ENCODE measurements around the gene KIF19. TPM values are rescaled to one million over a fixed set of nuclear protein-coding genes. Genes with fewer than 3 reads are reported as not detected.

The KIF19 gene
- total and polyA plus RNA-seq, 2 of the 4 experiments (the other 2 are of a cell fraction): not detected

GRCh38 chr17:74392848-74393247 is 66.8 kb downstream of the KIF19 start:
- Histone ChIP-seq H3K23ac (ENCODE audit: low read depth, low read length) (no peak overlapping the region), H2BK15ac (ENCODE audit: low read depth, low read length) (no peak overlapping the region), H3K14ac (replicated peaks; ENCODE audit: low read depth, low read length) (no peak overlapping the region), H2BK5ac (ENCODE audit: low read depth, low read length, poor library complexity, severe bottlenecking) (no peak overlapping the region), H4K5ac (ENCODE audit: low read depth, low read length) (no peak overlapping the region), H3K9me3 (ENCODE audit: control insufficient read depth, insufficient read depth, low read length) (peaks cover 17% of the 10 kb centered on the region), H3K36me3 (ENCODE audit: control insufficient read depth, insufficient read depth, low read length) (no peaks in the 10 kb centered on the region), H4K20me1 (ENCODE audit: insufficient read depth, low read length) (no peaks in the 10 kb centered on the region), H3K79me1 (ENCODE audit: low read depth in 1 of 2, low read length in 2 of 2) (no peaks in the 10 kb centered on the region), H3K56ac (ENCODE audit: extremely low read depth, insufficient read depth, low read length) (no peak overlapping the region), H2BK20ac (ENCODE audit: low read depth, low read length) (no peak overlapping the region), H3K27ac (ENCODE audit: insufficient read depth, low read length) (no peak overlapping the region), H4K8ac (ENCODE audit: low read depth in 2 of 2, low read length in 2 of 2) (no peak overlapping the region), H3K18ac (ENCODE audit: low read depth, low read length) (no peak overlapping the region), H3K9ac (ENCODE audit: low read depth, low read length) (no peak overlapping the region), H4K91ac (ENCODE audit: insufficient read depth, low read depth, low read length) (no peak overlapping the region), H3K9me1 (ENCODE audit: insufficient read depth, low read length) (no peaks in the 10 kb centered on the region), H2AK9ac (replicated peaks; ENCODE audit: low read depth, low read length, poor library complexity) (no peak overlapping the region), H3K4me1 (ENCODE audit: control insufficient read depth, insufficient read depth, low read length) (no peaks in the 10 kb centered on the region), H2AK5ac (ENCODE audit: low read depth, low read length) (no peak overlapping the region), H3K27me3 (ENCODE audit: control insufficient read depth, insufficient read depth, low read length) (no peaks in the 10 kb centered on the region), H3K4me3 (ENCODE audit: insufficient read depth, low read depth, low read length) (no peak overlapping the region), H2BK120ac (ENCODE audit: low read depth, low read length) (no peak overlapping the region), H3K4me2 (ENCODE audit: low read depth, low read length) (no peak overlapping the region), H2AFZ (replicated peaks; ENCODE audit: low read length, poor library complexity) (no peak overlapping the region), H3K4ac (ENCODE audit: low read depth, low read length) (no peak overlapping the region)
- in situ Hi-C loops (cut with MboI; ENCODE audit: low sequenced_read_pairs) (no loop called here), intact Hi-C loops (cut with micrococcal nuclease) (no loop called here), dilution Hi-C loops (cut with HindIII; ENCODE audit: low sequenced_read_pairs, unreplicated experiment) (no loop called here)
- no TSS peak for BruUV-seq (replicated peaks)
- ChIA-PET CTCF (no interaction called here), POLR2A (ENCODE audit: unreplicated experiment) (no interaction called here)
- no peak for DNase-seq
- TF ChIP-seq POLR2A (IDR thresholded peaks at IDR 0.05; ENCODE audit: low read depth, low read length): no peak
- no peak for TF ChIP-seq NFE2L2 (IDR thresholded peaks at IDR 0.05; ENCODE audit: low read depth, low read length)
- TF ChIP-seq MAFK (IDR thresholded peaks at IDR 0.05; ENCODE audit: low read depth, low read length): no peak
- TF ChIP-seq RFX5 (IDR thresholded peaks at IDR 0.05; ENCODE audit: low read depth, low read length): no peak
- TF ChIP-seq RCOR1 (IDR thresholded peaks at IDR 0.05; ENCODE audit: insufficient replicate concordance, low read length): no peak
- TF ChIP-seq USF2 (IDR thresholded peaks at IDR 0.05; ENCODE audit: low read depth, low read length): 0 out of 2 replicates have a peak, but pooled peaks have one; percentile 5
- no peak for TF ChIP-seq BHLHE40 (IDR thresholded peaks at IDR 0.05; ENCODE audit: low read depth, low read length)
- no peak for TF ChIP-seq CEBPB (IDR thresholded peaks at IDR 0.05; ENCODE audit: low read depth, low read length)
- no peak for ATAC-seq (ENCODE audit: low read depth)
- no CpG with 5 or more reads among the region's 5 CpGs for WGBS, 2 experiments (ENCODE audit: extremely low coverage in 2 of 2, insufficient read length in 1 of 2)
